K562 (cell line): ENCODE data around the gene BCAS3. TPM values are rescaled to one million over a fixed set of nuclear protein-coding genes. Genes with fewer than 3 reads are reported as not detected.

ENCODE experiments used
- FOXA1 ChIP-seq: fragments of 450-650 bp; IDR thresholded peaks from 2 replicates; pipeline ENCODE4 v1.6.1; 2016; ENCODE audit warnings: mild to moderate bottlenecking, borderline replicate concordance
- HNRNPLL ChIP-seq: fragments of 200-400 bp; formaldehyde crosslinking; IDR thresholded peaks from 2 replicates; pipeline ENCODE4 v1.6.1; 2017; ENCODE audit warnings: low read length, low read depth, mild to moderate bottlenecking; ENCODE audit not compliant: poor library complexity, severe bottlenecking
- PHB2 ChIP-seq: fragments of 450-650 bp; IDR thresholded peaks from 2 replicates; pipeline ENCODE4 v1.6.1; 2017; ENCODE audit warnings: low read depth
- PKNOX1 ChIP-seq: fragments of 450-650 bp; IDR thresholded peaks from 2 replicates; pipeline ENCODE4 v1.6.1; 2016
- SP1 ChIP-seq: sonication (generic); formaldehyde crosslinking; IDR thresholded peaks from 2 replicates; pipeline ENCODE4 v1.8.1; 2022; ENCODE audit warnings: mild to moderate bottlenecking, missing genetic modification reagents
- ZBTB11 ChIP-seq, 3 experiments: fragments of 200-800 bp in 1 of 3; fragments of 250-450 bp in 1 of 3; fragments of 450-650 bp in 1 of 3; sonication (Bioruptor Pico) in 1 of 3; sonication (Bioruptor generic) in 1 of 3; formaldehyde crosslinking in 1 of 3; IDR thresholded peaks; 2 replicates each; pipeline versions ENCODE4 v1.6.1 to v1.8.0; 2016 to 2022; ENCODE audit warnings: mild to moderate bottlenecking in 2 of 3, missing genetic modification characterization in 2 of 3, missing compliant biosample characterization in 1 of 3, moderate library complexity in 1 of 3
- ZFX ChIP-seq: sonication (generic); formaldehyde crosslinking; IDR thresholded peaks from 2 replicates; pipeline ENCODE4 v1.8.0; 2022; ENCODE audit warnings: mild to moderate bottlenecking, missing genetic modification reagents, moderate library complexity
- ZNF133 ChIP-seq: fragments of 250-450 bp; sonication (Bioruptor Pico); IDR thresholded peaks from 2 replicates; pipeline ENCODE4 v1.4.0; 2020; ENCODE audit warnings: mild to moderate bottlenecking
- ZNF311 ChIP-seq: fragments of 250-450 bp; sonication (Bioruptor Pico); IDR thresholded peaks from 2 replicates; pipeline ENCODE4 v1.4.0; 2020; ENCODE audit warnings: mild to moderate bottlenecking, moderate library complexity
- ZNF395 ChIP-seq: fragments of 200-800 bp; sonication (Bioruptor generic); IDR thresholded peaks from 2 replicates; pipeline ENCODE4 v1.6.1; 2017; ENCODE audit warnings: missing genetic modification characterization, missing compliant biosample characterization
- ZNF764 ChIP-seq: fragments of 250-450 bp; sonication (Bioruptor Pico); IDR thresholded peaks from 2 replicates; pipeline ENCODE4 v1.4.0; 2020; ENCODE audit warnings: low read depth, mild to moderate bottlenecking, moderate library complexity
- polyA plus RNA-seq, 8 experiments: library from polyadenylated mRNA; depleted of rRNA in 4 of 8; stranded (reverse) in 5 of 8; unstranded in 3 of 8; fragments of >200 nt; fragmentation: Nextera tagmentation in 2 of 8; fragmentation: Illumina TruSeq in 1 of 8; extraction: Ambion mirVana in 2 of 8; extraction: Trizol in 1 of 8; gene quantifications; 2 replicates each; pipeline versions ENCODE4 v1.2.1 to v1.2.3, GENCODE V29; 2011 to 2014; ENCODE audit warnings: inconsistent platforms in 1 of 8, missing spikeins in 1 of 8
- total RNA-seq, 7 experiments: library from RNA; depleted of rRNA in 6 of 7; stranded (reverse); fragments of >200 nt in 6 of 7; fragmentation: Illumina TruSeq in 2 of 7; extraction: Trizol in 2 of 7; gene quantifications; 2 replicates each; pipeline versions ENCODE4 v1.2.1 to v1.2.3, GENCODE V29; 2011 to 2021; ENCODE audit warnings: low replicate concordance in 1 of 7
- TF ChIP-seq, protein P1 (sequence below), 2 experiments: fragments of 450-650 bp in 1 of 2; sonication (generic) in 1 of 2; formaldehyde crosslinking in 1 of 2; IDR thresholded peaks in 1 of 2; conservative IDR thresholded peaks in 1 of 2; 2 replicates each; pipeline versions ENCODE4 v1.6.1 to v1.8.1; 2016 to 2023; ENCODE audit warnings: mild to moderate bottlenecking in 2 of 2, moderate library complexity in 2 of 2, inconsistent platforms in 1 of 2, missing genetic modification reagents in 1 of 2

BCAS3 gene
- total and polyA plus RNA-seq, 9 of the 15 experiments (the other 6 are each of a cell fraction or from before 2014, with no cell fraction given) = 1.9 to 5.5 (median 3.5) TPM

DNA sequence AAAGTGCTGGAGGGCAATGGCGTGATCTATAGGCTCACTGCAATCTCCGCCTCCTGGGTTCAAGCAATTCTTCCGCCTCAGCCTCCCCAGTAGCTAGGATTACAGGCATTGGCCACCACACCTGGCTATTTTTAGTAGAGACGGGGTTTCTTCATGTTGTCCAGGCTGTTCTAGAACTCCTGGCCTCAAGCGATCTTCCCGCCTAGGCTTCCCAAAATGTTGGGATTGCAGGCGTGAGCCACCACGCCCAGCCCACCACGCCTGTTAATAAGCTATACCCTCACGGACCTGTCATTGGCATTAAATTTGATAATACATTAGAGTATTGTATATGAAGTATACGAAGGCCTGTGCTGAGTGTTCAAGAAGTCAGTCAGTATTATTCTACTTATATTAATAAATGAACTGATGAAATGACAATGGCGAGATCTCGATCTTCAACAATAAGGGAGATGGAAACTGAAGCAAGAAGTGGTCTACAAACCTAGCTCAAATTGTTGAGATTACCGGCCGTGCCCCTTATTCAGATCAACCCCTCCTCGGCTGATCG lies 818 bp upstream of the BCAS3 start (continued):
- TF ChIP-seq ZNF395 (CRISPR knock-in tag) (peak; percentile 52; the same call in 1 of the 2 replicates), FOXA1 (no peak), PHB2 (no peak), SP1 (CRISPR knock-in tag) (no peak), HNRNPLL (no peak), ZFX (CRISPR knock-in tag) (peak; percentile 61), ZNF133 (CRISPR knock-in tag) (no peak), ZNF764 (CRISPR knock-in tag) (no peak), PKNOX1 (no peak), ZBTB11 (CRISPR knock-in tag; IDR thresholded peaks at IDR 0.05) (peak in 1 of 3 experiments; percentile 87; a peak in 2 of 6 replicates), ZNF311 (no peak)
- TF ChIP-seq, protein P1, sequence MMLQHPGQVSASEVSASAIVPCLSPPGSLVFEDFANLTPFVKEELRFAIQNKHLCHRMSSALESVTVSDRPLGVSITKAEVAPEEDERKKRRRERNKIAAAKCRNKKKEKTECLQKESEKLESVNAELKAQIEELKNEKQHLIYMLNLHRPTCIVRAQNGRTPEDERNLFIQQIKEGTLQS (IDR thresholded peaks at IDR 0.05) = no peak
- TF ChIP-seq, protein P1 (CRISPR knock-in tag; conservative IDR thresholded peaks at IDR 0.05) = 0 out of 2 replicates have a peak, but pooled peaks have one; percentile 8
